ENCODE measurements around the gene TBC1D7.

DNA sequence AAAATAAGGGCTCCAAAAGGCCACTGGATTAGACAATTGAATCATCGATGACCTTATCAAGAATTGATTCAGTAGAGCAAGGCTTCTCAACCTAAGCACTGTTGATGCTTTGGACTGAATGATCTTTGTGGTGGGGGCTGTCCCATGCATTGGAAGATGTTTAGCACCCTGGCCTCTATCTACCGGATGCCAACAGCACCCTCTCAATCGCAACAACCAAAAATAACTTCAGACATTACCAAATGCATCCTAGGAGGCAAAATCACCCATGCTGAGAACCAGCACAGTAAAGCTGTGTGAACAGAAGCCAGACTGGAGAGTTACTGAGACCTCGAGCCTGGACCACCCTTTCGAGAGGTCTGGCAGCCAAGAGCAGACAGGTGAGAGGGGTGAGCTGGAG, 67.5 kb downstream of the TBC1D7 start:
- no peak for TF ChIP-seq CTCF (IDR thresholded peaks at IDR 0.05; ENCODE audit: insufficient read depth, low read length, poor library complexity, severe bottlenecking)
- no peak for TF ChIP-seq EZH2phosphoT487 (conservative IDR thresholded peaks at IDR 0.05; ENCODE audit: low read length)

Measured in SU-DHL-6 (cell line).